Astrocyte (in vitro differentiated cells and primary cell): ENCODE data around the gene H1-8. TPM values are rescaled to one million over a fixed set of nuclear protein-coding genes. Genes with fewer than 3 reads are reported as not detected.
"Not testable (repeated sequence)": the region's sequence is repeated elsewhere in the genome, so short reads cannot be mapped to it uniquely, and the experiment has no call there.

Experiments
- DNase-seq: peaks from one replicate; pipeline ENCODE4 v3.0.0-alpha.2; 2010; ENCODE audit warnings: low read depth
- FAIRE-seq: peaks from 2 replicates; lab custom pipeline; 2011; peaks lifted over from hg19 to GRCh38; lab: Jason Lieb, UNC
- H2AFZ ChIP-seq: 2 replicates; pipeline ENCODE4 v1.6.0; 2012; ENCODE audit warnings: low read depth, low read length, inconsistent platforms
- H3K27ac ChIP-seq: 2 replicates; pipeline ENCODE4 v1.5.1; 2011; ENCODE audit warnings: low read depth, low read length, inconsistent platforms
- H3K27me3 ChIP-seq: 2 replicates; pipeline ENCODE4 v1.6.0; 2011; ENCODE audit warnings: low read length, inconsistent platforms; ENCODE audit not compliant: insufficient read depth
- H3K36me3 ChIP-seq: 2 replicates; pipeline ENCODE4 v1.5.1; 2011; ENCODE audit warnings: low read length, inconsistent platforms; ENCODE audit not compliant: insufficient read depth
- H3K4me1 ChIP-seq: 2 replicates; pipeline ENCODE4 v1.5.1; 2011; ENCODE audit warnings: low read length, inconsistent platforms; ENCODE audit not compliant: insufficient read depth
- H3K4me2 ChIP-seq: 2 replicates; pipeline ENCODE4 v1.6.0; 2012; ENCODE audit warnings: low read length, inconsistent platforms
- H3K4me3 ChIP-seq: 2 replicates; pipeline ENCODE4 v1.5.1; 2011; ENCODE audit warnings: low read depth, mild to moderate bottlenecking, low read length, inconsistent platforms; ENCODE audit not compliant: insufficient read depth
- H3K79me2 ChIP-seq: 2 replicates; pipeline ENCODE4 v1.6.0; 2012; ENCODE audit warnings: mild to moderate bottlenecking, low read length, inconsistent platforms; ENCODE audit not compliant: insufficient read depth
- H3K9ac ChIP-seq: 2 replicates; pipeline ENCODE4 v1.6.0; 2012; ENCODE audit warnings: mild to moderate bottlenecking, low read length, inconsistent platforms
- H3K9me3 ChIP-seq: 2 replicates; pipeline ENCODE4 v1.5.1; 2012; ENCODE audit warnings: low read depth, mild to moderate bottlenecking, low read length, inconsistent platforms; ENCODE audit not compliant: insufficient read depth
- H4K20me1 ChIP-seq: 2 replicates; pipeline ENCODE4 v1.6.0; 2012; ENCODE audit warnings: low read length, inconsistent platforms; ENCODE audit not compliant: insufficient read depth
- H3K27ac Mint-ChIP-seq: one replicate; pipeline ENCODE4 v1.8.0; 2021; ENCODE audit warnings: mild to moderate bottlenecking, mixed read lengths; ENCODE audit not compliant: unreplicated experiment
- H3K27me3 Mint-ChIP-seq: one replicate; pipeline ENCODE4 v1.8.0; 2021; ENCODE audit warnings: low read depth, mixed read lengths; ENCODE audit not compliant: unreplicated experiment
- H3K36me3 Mint-ChIP-seq: one replicate; pipeline ENCODE4 v1.8.0; 2021; ENCODE audit warnings: low read depth, mixed read lengths; ENCODE audit not compliant: unreplicated experiment
- H3K4me1 Mint-ChIP-seq: one replicate; pipeline ENCODE4 v1.8.0; 2021; ENCODE audit warnings: low read depth, mixed read lengths; ENCODE audit not compliant: unreplicated experiment
- H3K4me3 Mint-ChIP-seq: one replicate; pipeline ENCODE4 v1.8.0; 2021; ENCODE audit warnings: mild to moderate bottlenecking, moderate library complexity, mixed read lengths; ENCODE audit not compliant: unreplicated experiment
- H3K9me3 Mint-ChIP-seq: one replicate; pipeline ENCODE4 v1.8.0; 2021; ENCODE audit warnings: mild to moderate bottlenecking, mixed read lengths; ENCODE audit not compliant: unreplicated experiment
- CTCF ChIP-seq: IDR thresholded peaks from 2 replicates; pipeline ENCODE4 v1.5.1; 2011; ENCODE audit warnings: low read depth, mild to moderate bottlenecking, inconsistent platforms, low read length, moderate library complexity; ENCODE audit not compliant: insufficient read depth
- EZH2 ChIP-seq: IDR thresholded peaks from 2 replicates; pipeline ENCODE4 v1.6.1; 2012; ENCODE audit warnings: mild to moderate bottlenecking, low read length, inconsistent platforms; ENCODE audit not compliant: insufficient read depth
- total RNA-seq: library from RNA; stranded (reverse); gene quantifications from 2 replicates; pipeline ENCODE4 v1.2.1, GENCODE V29; 2021

H1-8 gene
- total RNA-seq, 1 donor from 2014 or later: not detected

- Histone ChIP-seq H3K79me2 (no peaks in the 10 kb centered on the region), H3K4me2 (no peak overlapping the region)
- no peak overlapping the region for H3K4me3 Mint-ChIP-seq
Observed at GRCh38 chr3:129513705-129514104, 29.3 kb upstream of the H1-8 start.

GRCh38 chr3:129514110-129514509 lies 28.9 kb upstream of the H1-8 start:
- Histone ChIP-seq H3K27me3 (no peaks in the 10 kb centered on the region), H3K36me3 (no peaks in the 10 kb centered on the region), H3K4me3 (no peak overlapping the region), H3K9ac (no peak overlapping the region), H3K4me1 (no peaks in the 10 kb centered on the region), H3K4me2 (no peak overlapping the region), H3K9me3 (no peaks in the 10 kb centered on the region), H3K27ac (no peak overlapping the region), H2AFZ (no peak overlapping the region), H3K79me2 (no peaks in the 10 kb centered on the region), H4K20me1 (no peaks in the 10 kb centered on the region)
- no peak for TF ChIP-seq CTCF
- no peak for TF ChIP-seq EZH2
- H3K9me3 Mint-ChIP-seq: peaks cover 2% of the 10 kb centered on the region
- no peak for DNase-seq
- no peak overlapping the region for H3K4me3 Mint-ChIP-seq
- H3K36me3 Mint-ChIP-seq: peaks cover 28% of the 10 kb centered on the region
- no peaks in the 10 kb centered on the region for H3K4me1 Mint-ChIP-seq
- H3K27ac Mint-ChIP-seq: no peak overlapping the region
- no peak for FAIRE-seq
- H3K27me3 Mint-ChIP-seq: peaks cover 2% of the 10 kb centered on the region

More at GRCh38 chr3:129513705-129514104, 29.3 kb upstream of the H1-8 start:
- no peak overlapping the region for H3K27ac Mint-ChIP-seq
- H3K27me3 Mint-ChIP-seq: peaks cover 2% of the 10 kb centered on the region
- Histone ChIP-seq H3K4me3 (no peak overlapping the region), H3K27ac (no peak overlapping the region), H3K4me1 (no peaks in the 10 kb centered on the region), H3K36me3 (no peaks in the 10 kb centered on the region), H3K27me3 (no peaks in the 10 kb centered on the region), H3K9ac (no peak overlapping the region), H3K9me3 (no peaks in the 10 kb centered on the region), H2AFZ (no peak overlapping the region), H4K20me1 (no peaks in the 10 kb centered on the region)
- H3K9me3 Mint-ChIP-seq: peaks cover 2% of the 10 kb centered on the region
- no peak for DNase-seq
- no peak for FAIRE-seq
- H3K4me1 Mint-ChIP-seq: no peaks in the 10 kb centered on the region
- H3K36me3 Mint-ChIP-seq: peaks cover 29% of the 10 kb centered on the region
- TF ChIP-seq EZH2: no peak
- no peak for TF ChIP-seq CTCF

- DNase-seq: no peak
- H3K4me1 ChIP-seq: no peaks in the 10 kb centered on the region
- H3K9me3 ChIP-seq: no peaks in the 10 kb centered on the region
- no peaks in the 10 kb centered on the region for H3K36me3 ChIP-seq
- no peak for TF ChIP-seq EZH2
- TF ChIP-seq CTCF: no peak
- H3K36me3 Mint-ChIP-seq: peaks cover 26% of the 10 kb centered on the region
- peaks cover 2% of the 10 kb centered on the region for H3K9me3 Mint-ChIP-seq
- H3K27ac Mint-ChIP-seq: no peak overlapping the region
- no peak for FAIRE-seq
- no peak overlapping the region for H3K9ac ChIP-seq
- H4K20me1 ChIP-seq: no peaks in the 10 kb centered on the region
- H3K4me1 Mint-ChIP-seq: no peaks in the 10 kb centered on the region
- H3K4me3 Mint-ChIP-seq: no peak overlapping the region
- no peak overlapping the region for H3K27ac ChIP-seq
- H3K4me2 ChIP-seq: no peak overlapping the region
- H3K27me3 Mint-ChIP-seq: peaks cover 2% of the 10 kb centered on the region
- no peak overlapping the region for H3K4me3 ChIP-seq
- no peaks in the 10 kb centered on the region for H3K79me2 ChIP-seq
- H2AFZ ChIP-seq: no peak overlapping the region
- no peaks in the 10 kb centered on the region for H3K27me3 ChIP-seq
Observed at GRCh38 chr3:129514563-129514962, 28.4 kb upstream of the H1-8 start.

- not testable (repeated sequence) for H3K9me3 Mint-ChIP-seq
Observed at GRCh38 chr3:129515108-129515820, 27.7 kb upstream of the H1-8 start.

More at GRCh38 chr3:129515108-129515820, 27.7 kb upstream of the H1-8 start:
- not testable (repeated sequence) for FAIRE-seq, H3K27ac ChIP-seq, H3K27me3 Mint-ChIP-seq, H3K79me2 ChIP-seq, H3K9me3 ChIP-seq, DNase-seq, H3K27me3 ChIP-seq, H3K4me2 ChIP-seq, H3K27ac Mint-ChIP-seq, H3K4me1 ChIP-seq, H3K9ac ChIP-seq, H3K36me3 ChIP-seq, H3K4me3 Mint-ChIP-seq, H3K4me3 ChIP-seq, H4K20me1 ChIP-seq, H3K4me1 Mint-ChIP-seq, H2AFZ ChIP-seq
- H3K36me3 Mint-ChIP-seq: peaks cover 30% of the 10 kb centered on the region
